Stomach (tissue), 9 donors: ENCODE results near the gene NAV3. TPM values are rescaled to one million over a fixed set of nuclear protein-coding genes. Genes with fewer than 3 reads are reported as not detected.
A peak's percentile ranks its signal among the peaks of the same experiment; 100 is the strongest.

ENCODE experiments used
- DNase-seq, 2 donors: peaks; one replicate each; pipeline versions ENCODE4 v3.0.0 to v3.0.0-alpha.2; 2013 to 2019
- H3K27ac ChIP-seq, 5 donors: fragments of 200-600 bp in 4 of 5; sonication (generic) in 4 of 5; one replicate each; pipeline ENCODE4 v1.5.1; 2013 to 2019; ENCODE audit warnings: mild to moderate bottlenecking in 1 of 5, moderate library complexity in 1 of 5
- H3K27me3 ChIP-seq, 3 donors: fragments of 200-600 bp; sonication (generic); one replicate each; pipeline ENCODE4 v1.5.1; 2017 to 2019; ENCODE audit warnings: mixed run types in 1 of 3
- H3K36me3 ChIP-seq, 4 donors: fragments of 200-600 bp; sonication (generic); 1 replicate in 3 of 4; 2 replicates in 1 of 4; pipeline ENCODE4 v1.5.1; 2016 to 2019
- H3K4me1 ChIP-seq, 4 donors: fragments of 200-600 bp; sonication (generic); one replicate each; pipeline ENCODE4 v1.5.1; 2016 to 2019
- H3K4me3 ChIP-seq, 4 donors: fragments of 200-600 bp; sonication (generic) in 3 of 4; one replicate each; pipeline ENCODE4 v1.5.1; 2016 to 2019; ENCODE audit warnings: mild to moderate bottlenecking in 1 of 4
- H3K9me3 ChIP-seq, 4 donors: fragments of 200-600 bp; sonication (generic); one replicate each; pipeline ENCODE4 v1.5.1; 2016 to 2019
- EP300 ChIP-seq: sonication (generic); formaldehyde crosslinking; IDR thresholded peaks from one replicate; pipeline ENCODE4 v1.6.1; 2017; ENCODE audit warnings: antibody characterized with exemption
- POLR2A ChIP-seq, 4 donors: fragments of 450-650 bp; IDR thresholded peaks; one replicate each; pipeline ENCODE4 v1.6.1; 2016; ENCODE audit warnings: antibody characterized with exemption in 4 of 4, control low read depth in 2 of 4, mild to moderate bottlenecking in 1 of 4, moderate library complexity in 1 of 4
- POLR2AphosphoS5 ChIP-seq, 3 donors: sonication (generic); formaldehyde crosslinking; IDR thresholded peaks; one replicate each; pipeline ENCODE4 v1.6.1; 2016; ENCODE audit warnings: antibody characterized with exemption in 3 of 3
- WGBS, 5 donors: extraction: QIAGEN DNeasy Blood & Tissue Kit in 3 of 5; methylation state at CpG; one replicate each; pipeline versions ENCODE4 v1.1.5 to v1.1.7; 2013 to 2018; 5-methylcytosine and 5-hydroxymethylcytosine counted together
- intact Hi-C: fragments of 100-400 bp; cut with DNase I; formaldehyde crosslinking; loops from one replicate; pipeline ENCODE4 v1.15.1; 2023; ENCODE audit warnings: low total_unique reads
- polyA plus RNA-seq, 3 donors: library from polyadenylated mRNA; stranded (reverse); fragments of 200-250 nt; gene quantifications; one replicate each; pipeline ENCODE4 v1.2.3, GENCODE V29; 2013
- total RNA-seq, 5 donors: library from RNA; depleted of rRNA; stranded (reverse); fragments of >200 nt; gene quantifications; one replicate each; pipeline versions ENCODE4 v1.1.0 to v1.2.3, GENCODE V29; 2014 to 2016
- TF ChIP-seq, protein P1 (sequence below), 7 experiments: fragments of 450-650 bp in 4 of 7; fragments of 200-600 bp in 3 of 7; sonication (generic) in 3 of 7; IDR thresholded peaks; one replicate each; pipeline ENCODE4 v1.5.1; 2016 to 2019; ENCODE audit warnings: antibody characterized with exemption in 7 of 7, control low read depth in 2 of 7, mild to moderate bottlenecking in 1 of 7
- donor health status: healthy with polysubstance abuse.
- donor health status: Bipolar disorder and iron deficiency.
- donor health status: healthy.

NAV3 gene
- total and polyA plus RNA-seq, 8 donors: 0.15 to 18.9 (median 2.2) TPM

DNA sequence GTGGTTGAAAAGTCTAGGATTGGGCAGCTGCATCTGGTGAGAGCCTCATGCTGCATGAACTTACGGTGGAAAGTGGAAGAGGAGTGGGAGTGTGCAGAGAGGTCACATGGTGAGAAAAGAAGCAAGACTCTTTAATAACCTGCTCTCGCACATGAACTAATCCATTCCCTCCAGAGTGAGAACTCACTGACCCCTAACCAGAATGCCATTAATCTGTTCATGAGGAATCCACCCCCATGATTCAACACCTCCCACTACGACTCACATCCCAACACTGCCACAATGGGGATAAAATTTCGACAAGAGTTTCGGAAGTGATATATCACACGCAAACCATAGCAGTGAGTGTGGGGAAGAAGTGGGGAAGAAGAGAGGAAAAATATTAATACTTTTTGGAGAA lies 377.4 kb downstream of the NAV3 start:
- TF ChIP-seq EP300 (no peak), POLR2A (IDR thresholded peaks at IDR 0.05) (no peak), POLR2AphosphoS5 (IDR thresholded peaks at IDR 0.05) (no peak)
- TF ChIP-seq, protein P1, sequence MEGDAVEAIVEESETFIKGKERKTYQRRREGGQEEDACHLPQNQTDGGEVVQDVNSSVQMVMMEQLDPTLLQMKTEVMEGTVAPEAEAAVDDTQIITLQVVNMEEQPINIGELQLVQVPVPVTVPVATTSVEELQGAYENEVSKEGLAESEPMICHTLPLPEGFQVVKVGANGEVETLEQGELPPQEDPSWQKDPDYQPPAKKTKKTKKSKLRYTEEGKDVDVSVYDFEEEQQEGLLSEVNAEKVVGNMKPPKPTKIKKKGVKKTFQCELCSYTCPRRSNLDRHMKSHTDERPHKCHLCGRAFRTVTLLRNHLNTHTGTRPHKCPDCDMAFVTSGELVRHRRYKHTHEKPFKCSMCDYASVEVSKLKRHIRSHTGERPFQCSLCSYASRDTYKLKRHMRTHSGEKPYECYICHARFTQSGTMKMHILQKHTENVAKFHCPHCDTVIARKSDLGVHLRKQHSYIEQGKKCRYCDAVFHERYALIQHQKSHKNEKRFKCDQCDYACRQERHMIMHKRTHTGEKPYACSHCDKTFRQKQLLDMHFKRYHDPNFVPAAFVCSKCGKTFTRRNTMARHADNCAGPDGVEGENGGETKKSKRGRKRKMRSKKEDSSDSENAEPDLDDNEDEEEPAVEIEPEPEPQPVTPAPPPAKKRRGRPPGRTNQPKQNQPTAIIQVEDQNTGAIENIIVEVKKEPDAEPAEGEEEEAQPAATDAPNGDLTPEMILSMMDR (IDR thresholded peaks at IDR 0.05): no peak
- no peak for DNase-seq
- WGBS, 5 donors: 76 to 88% (median 83%) methylated on average over 6 of the region's 6 CpGs
- Histone ChIP-seq H3K27ac (no peak overlapping the region), H3K4me3 (no peak overlapping the region), H3K4me1 (no peaks in the 10 kb centered on the region), H3K27me3 (no peaks in the 10 kb centered on the region), H3K9me3 (no peaks in the 10 kb centered on the region), H3K36me3 (no peaks in the 10 kb centered on the region)
- intact Hi-C loops: no loop called here

DNA sequence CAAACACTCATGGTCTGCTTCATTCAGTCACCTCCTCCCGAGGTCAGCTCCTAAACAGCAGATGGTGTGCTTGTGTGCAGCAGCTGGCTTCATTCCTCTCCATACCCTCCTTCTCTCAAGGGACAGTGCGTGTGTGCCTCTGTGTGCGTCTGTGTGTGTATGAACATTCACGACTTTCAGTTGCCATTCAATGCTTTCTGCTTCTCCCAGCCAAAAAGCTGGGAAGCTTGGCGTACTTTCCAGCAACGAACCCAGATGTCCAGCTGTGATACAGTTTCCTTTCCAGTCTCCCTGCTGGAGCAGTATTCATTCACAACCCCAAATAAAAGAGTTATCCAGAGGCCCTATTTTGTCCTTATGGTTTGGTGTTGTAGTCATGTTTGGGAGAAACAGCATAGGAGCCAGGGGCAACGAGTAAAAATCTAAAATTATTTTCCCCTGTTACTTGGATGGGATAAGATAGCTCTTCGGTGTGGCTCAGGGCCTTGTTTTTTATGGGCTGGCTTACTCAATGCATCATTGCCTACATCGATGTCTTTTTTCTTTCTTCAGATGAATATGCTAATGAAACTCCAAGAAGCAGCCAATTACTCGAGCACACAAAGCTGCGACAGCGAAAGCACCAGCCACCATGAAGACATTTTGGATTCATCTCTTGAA lies 379.3 kb downstream of the NAV3 start:
- Histone ChIP-seq H3K9me3 (no peaks in the 10 kb centered on the region), H3K4me1 (no peaks in the 10 kb centered on the region), H3K36me3 (no peaks in the 10 kb centered on the region), H3K27me3 (no peaks in the 10 kb centered on the region), H3K4me3 (no peak overlapping the region), H3K27ac (no peak overlapping the region)
- 67 to 77% (median 73%) methylated on average over 12 of the region's 12 CpGs for WGBS, 5 donors
- intact Hi-C loops: no loop called here
- no peak for TF ChIP-seq EP300
- TF ChIP-seq, protein P1 (IDR thresholded peaks at IDR 0.05): no peak
- TF ChIP-seq POLR2A (IDR thresholded peaks at IDR 0.05): no peak
- peak in 1 of 2 donors; percentile 26 for DNase-seq

DNA sequence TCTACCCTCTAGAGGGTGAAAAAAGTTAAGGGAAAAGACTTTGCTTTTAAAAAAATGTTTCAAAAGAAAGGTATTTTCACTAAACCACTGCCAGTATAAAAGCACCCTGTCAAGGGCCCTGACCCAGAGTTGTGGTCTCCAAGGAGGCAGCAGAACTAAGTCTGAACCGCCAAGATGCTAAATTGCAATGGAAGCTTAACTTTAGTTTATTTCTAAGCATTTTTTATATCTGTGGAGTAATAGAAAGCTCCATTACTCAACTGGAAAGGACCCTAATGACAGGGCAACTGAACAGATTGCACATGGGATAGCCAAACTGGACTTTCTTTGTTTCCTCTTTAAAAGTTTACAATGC lies 379.8 kb downstream of the NAV3 start:
- intact Hi-C loops: no loop called here
- no peak for TF ChIP-seq EP300
- TF ChIP-seq, protein P1 (IDR thresholded peaks at IDR 0.05): no peak

DNA sequence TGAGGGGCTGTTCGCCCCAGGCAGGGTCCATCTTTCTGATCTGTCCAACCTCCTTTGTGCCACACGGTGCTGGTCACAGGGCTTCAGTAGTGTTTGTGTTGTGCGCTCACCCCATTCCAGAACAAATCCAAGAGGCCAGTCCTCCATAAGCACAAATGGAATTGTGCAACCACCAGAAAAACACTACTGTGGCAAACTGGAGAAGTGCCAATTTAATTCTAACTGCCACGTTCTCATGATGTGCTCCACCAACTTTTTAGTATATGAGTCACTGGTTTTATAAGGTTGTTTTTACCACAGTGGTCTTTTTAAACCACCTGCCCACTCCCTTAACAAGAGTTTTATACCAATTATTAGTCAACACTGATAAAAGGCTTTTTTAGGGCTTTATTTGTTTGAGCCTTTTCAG lies 380.2 kb downstream of the NAV3 start:
- TF ChIP-seq POLR2AphosphoS5 (IDR thresholded peaks at IDR 0.05) (no peak), EP300 (no peak), POLR2A (IDR thresholded peaks at IDR 0.05) (no peak)
- TF ChIP-seq, protein P1 (IDR thresholded peaks at IDR 0.05): no peak
- Histone ChIP-seq H3K9me3 (no peaks in the 10 kb centered on the region), H3K4me3 (no peak overlapping the region), H3K4me1 (no peaks in the 10 kb centered on the region), H3K36me3 (no peaks in the 10 kb centered on the region), H3K27me3 (no peaks in the 10 kb centered on the region), H3K27ac (no peak overlapping the region)
- intact Hi-C loops: no loop called here
- WGBS, 5 donors: 68 to 74% (median 72%) methylated on average over 4 of the region's 4 CpGs
- DNase-seq: no peak

More for the DNA sequence above, 379.8 kb downstream of the NAV3 start:
- no peak for DNase-seq
- no peak overlapping the region for H3K27ac ChIP-seq
- no peaks in the 10 kb centered on the region for H3K9me3 ChIP-seq
- no peak overlapping the region for H3K4me3 ChIP-seq
- no peaks in the 10 kb centered on the region for H3K36me3 ChIP-seq
- no peaks in the 10 kb centered on the region for H3K4me1 ChIP-seq
- no peaks in the 10 kb centered on the region for H3K27me3 ChIP-seq
- WGBS, 5 donors: 69 to 88% (median 81%) methylated on average over 1 of the region's 1 CpG
